HEK293 (cell line): ENCODE data around the gene IRF2BPL.

ENCODE experiments used
- CTCF ChIA-PET: fragments of 350-600 bp; formaldehyde crosslinking; extraction: SDS; loops from one replicate; lab custom pipeline; 2021; ENCODE audit warnings: antibody characterized with exemption; lab: Yijun Ruan, JAX
- POLR2A ChIA-PET: fragments of 300-600 bp; formaldehyde crosslinking; extraction: SDS; loops from one replicate; lab custom pipeline; 2020; ENCODE audit warnings: antibody characterized with exemption, inconsistent platforms; lab: Yijun Ruan, JAX
- H3K27ac ChIP-seq: fragments of 200-500 bp; sonication (Bioruptor generic); 2 replicates; pipeline ENCODE4 v1.5.1; 2014; ENCODE audit warnings: low read depth, low read length, control low read depth, inconsistent platforms; ENCODE audit errors: extremely low read depth
- H3K36me3 ChIP-seq, 2 experiments: fragments of 200-500 bp in 1 of 2; sonication (Bioruptor generic) in 1 of 2; 1 replicate in 1 of 2; 2 replicates in 1 of 2; pipeline ENCODE4 v1.5.1; 2014 to 2017; ENCODE audit warnings: inconsistent platforms in 2 of 2, low read length in 2 of 2; ENCODE audit not compliant: control insufficient read depth in 2 of 2, insufficient read depth in 1 of 2
- H3K4me1 ChIP-seq: fragments of 200-500 bp; sonication (Bioruptor generic); 2 replicates; pipeline ENCODE4 v1.5.1; 2014; ENCODE audit warnings: mild to moderate bottlenecking, low read length, inconsistent platforms; ENCODE audit not compliant: control insufficient read depth, insufficient read depth
- H3K4me3 ChIP-seq: 2 replicates; pipeline ENCODE4 v1.5.1; 2011; ENCODE audit warnings: low read depth, mild to moderate bottlenecking, control low read depth, low read length, moderate library complexity
- H3K9me3 ChIP-seq: fragments of 200-500 bp; sonication (Bioruptor generic); 2 replicates; pipeline ENCODE4 v1.5.1; 2014; ENCODE audit warnings: low read depth, low read length, inconsistent platforms; ENCODE audit not compliant: control insufficient read depth, insufficient read depth
- GLIS1 ChIP-seq: fragments of 450-650 bp; formaldehyde crosslinking; IDR thresholded peaks from 2 replicates; pipeline ENCODE4 v1.5.1; 2016; ENCODE audit warnings: missing biosample characterization, missing genetic modification characterization
- HOXC10 ChIP-seq: sonication (generic); formaldehyde crosslinking; IDR thresholded peaks from 2 replicates; pipeline ENCODE4 v1.8.1; 2023; ENCODE audit warnings: mild to moderate bottlenecking, missing genetic modification reagents
- KLF10 ChIP-seq: fragments of 450-650 bp; IDR thresholded peaks from 2 replicates; pipeline ENCODE4 v1.5.1; 2018; ENCODE audit warnings: missing biosample characterization, mild to moderate bottlenecking, missing genetic modification characterization
- RBAK ChIP-seq: fragments of 450-650 bp; formaldehyde crosslinking; IDR thresholded peaks from 2 replicates; pipeline ENCODE4 v1.5.1; 2016; ENCODE audit warnings: missing biosample characterization, missing genetic modification characterization
- YY1 ChIP-seq: fragments of 450-650 bp; formaldehyde crosslinking; IDR thresholded peaks from 2 replicates; pipeline ENCODE4 v1.5.1; 2018; ENCODE audit warnings: missing biosample characterization, missing genetic modification characterization
- YY2 ChIP-seq: fragments of 450-650 bp; formaldehyde crosslinking; IDR thresholded peaks from 2 replicates; pipeline ENCODE4 v1.5.1; 2016; ENCODE audit warnings: missing biosample characterization, missing genetic modification characterization
- ZBTB21 ChIP-seq: fragments of 450-650 bp; formaldehyde crosslinking; IDR thresholded peaks from 2 replicates; pipeline ENCODE4 v1.5.1; 2017; ENCODE audit warnings: missing biosample characterization, missing genetic modification characterization
- ZEB2 ChIP-seq: fragments of 450-650 bp; formaldehyde crosslinking; IDR thresholded peaks from 2 replicates; pipeline ENCODE4 v1.5.1; 2016; ENCODE audit warnings: missing biosample characterization, missing genetic modification characterization
- ZFP41 ChIP-seq: fragments of 450-650 bp; formaldehyde crosslinking; IDR thresholded peaks from 2 replicates; pipeline ENCODE4 v1.5.1; 2016; ENCODE audit warnings: missing biosample characterization, missing genetic modification characterization, borderline replicate concordance
- ZNF202 ChIP-seq: fragments of 450-650 bp; formaldehyde crosslinking; IDR thresholded peaks from 2 replicates; pipeline ENCODE4 v1.5.1; 2016; ENCODE audit warnings: missing biosample characterization, missing genetic modification characterization, borderline replicate concordance
- ZNF23 ChIP-seq: fragments of 450-650 bp; formaldehyde crosslinking; IDR thresholded peaks from 2 replicates; pipeline ENCODE4 v1.5.1; 2016; ENCODE audit warnings: missing biosample characterization, missing genetic modification characterization, borderline replicate concordance
- ZNF394 ChIP-seq: fragments of 450-650 bp; formaldehyde crosslinking; IDR thresholded peaks from 2 replicates; pipeline ENCODE4 v1.5.1; 2016; ENCODE audit warnings: missing biosample characterization, missing genetic modification characterization, mild to moderate bottlenecking, moderate library complexity, borderline replicate concordance
- ZNF404 ChIP-seq: fragments of 450-650 bp; formaldehyde crosslinking; IDR thresholded peaks from 2 replicates; pipeline ENCODE4 v1.5.1; 2017; ENCODE audit warnings: missing biosample characterization, missing genetic modification characterization
- ZNF530 ChIP-seq: fragments of 450-650 bp; formaldehyde crosslinking; IDR thresholded peaks from 2 replicates; pipeline ENCODE4 v1.5.1; 2016; ENCODE audit warnings: low read depth, missing biosample characterization, missing genetic modification characterization
- ZNF558 ChIP-seq: fragments of 450-650 bp; formaldehyde crosslinking; IDR thresholded peaks from 2 replicates; pipeline ENCODE4 v1.5.1; 2016; ENCODE audit warnings: missing biosample characterization, missing genetic modification characterization
- ZNF600 ChIP-seq: fragments of 450-650 bp; formaldehyde crosslinking; IDR thresholded peaks from 2 replicates; pipeline ENCODE4 v1.5.1; 2016; ENCODE audit warnings: missing biosample characterization, missing genetic modification characterization
- ZNF610 ChIP-seq: fragments of 450-650 bp; formaldehyde crosslinking; IDR thresholded peaks from 2 replicates; pipeline ENCODE4 v1.5.1; 2016; ENCODE audit warnings: missing biosample characterization, missing genetic modification characterization, borderline replicate concordance
- ZNF658 ChIP-seq: fragments of 450-650 bp; formaldehyde crosslinking; IDR thresholded peaks from 2 replicates; pipeline ENCODE4; 2016; ENCODE audit warnings: missing biosample characterization, missing genetic modification characterization
- ZNF701 ChIP-seq: fragments of 450-650 bp; formaldehyde crosslinking; IDR thresholded peaks from 2 replicates; pipeline ENCODE4 v1.5.1; 2016; ENCODE audit warnings: missing biosample characterization, missing genetic modification characterization
- ZNF785 ChIP-seq: fragments of 450-650 bp; formaldehyde crosslinking; IDR thresholded peaks from 2 replicates; pipeline ENCODE4 v1.5.1; 2016; ENCODE audit warnings: missing biosample characterization, missing genetic modification characterization
- TF ChIP-seq, protein P1 (sequence below): fragments of 450-650 bp; formaldehyde crosslinking; IDR thresholded peaks from 2 replicates; pipeline ENCODE4 v1.5.1; 2017; ENCODE audit warnings: missing biosample characterization, missing genetic modification characterization
- TF ChIP-seq, protein P2 (sequence below): fragments of 450-650 bp; formaldehyde crosslinking; IDR thresholded peaks from 2 replicates; pipeline ENCODE4 v1.5.1; 2016; ENCODE audit warnings: missing biosample characterization, missing genetic modification characterization, borderline replicate concordance
- TF ChIP-seq, protein P3 (sequence below): fragments of 450-650 bp; formaldehyde crosslinking; optimal IDR thresholded peaks from 2 replicates; pipeline ENCODE3; 2016; ENCODE audit warnings: missing biosample characterization, mild to moderate bottlenecking, missing genetic modification characterization
- TF ChIP-seq, protein P4 (sequence below): fragments of 450-650 bp; formaldehyde crosslinking; IDR thresholded peaks from 2 replicates; pipeline ENCODE4 v1.5.1; 2017; ENCODE audit warnings: missing biosample characterization, missing genetic modification characterization
- TF ChIP-seq, protein P5 (sequence below): fragments of 450-650 bp; formaldehyde crosslinking; IDR thresholded peaks from 2 replicates; pipeline ENCODE4 v1.5.1; 2016; ENCODE audit warnings: missing biosample characterization, missing genetic modification characterization
- TF ChIP-seq, protein P6 (sequence below): fragments of 450-650 bp; formaldehyde crosslinking; IDR thresholded peaks from 2 replicates; pipeline ENCODE4 v1.5.1; 2017; ENCODE audit warnings: missing biosample characterization, mild to moderate bottlenecking, missing genetic modification characterization, moderate library complexity

IRF2BPL gene

DNA sequence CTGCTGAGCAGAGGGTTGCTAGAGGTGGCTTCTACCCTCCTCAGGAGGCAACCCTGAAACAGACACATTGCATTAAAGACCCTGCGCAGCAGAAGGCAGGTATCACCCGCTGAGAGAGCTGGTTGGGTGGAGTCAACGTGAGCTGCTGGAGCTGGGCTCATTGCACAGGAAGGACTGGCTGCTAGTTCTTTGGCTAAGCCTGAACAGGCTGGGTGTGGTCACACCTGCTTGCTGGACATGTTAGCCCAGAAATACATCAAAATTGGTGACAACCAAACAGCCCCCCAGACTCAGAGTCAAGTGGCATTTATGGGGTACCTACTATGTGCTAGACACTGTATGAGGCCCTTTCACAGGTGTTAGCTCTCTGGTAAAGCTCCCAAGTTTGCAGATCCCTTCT lies 33.8 kb upstream of the IRF2BPL start (continued):
- no peak for TF ChIP-seq ZBTB21 (tag by site-specific recombination)

DNA sequence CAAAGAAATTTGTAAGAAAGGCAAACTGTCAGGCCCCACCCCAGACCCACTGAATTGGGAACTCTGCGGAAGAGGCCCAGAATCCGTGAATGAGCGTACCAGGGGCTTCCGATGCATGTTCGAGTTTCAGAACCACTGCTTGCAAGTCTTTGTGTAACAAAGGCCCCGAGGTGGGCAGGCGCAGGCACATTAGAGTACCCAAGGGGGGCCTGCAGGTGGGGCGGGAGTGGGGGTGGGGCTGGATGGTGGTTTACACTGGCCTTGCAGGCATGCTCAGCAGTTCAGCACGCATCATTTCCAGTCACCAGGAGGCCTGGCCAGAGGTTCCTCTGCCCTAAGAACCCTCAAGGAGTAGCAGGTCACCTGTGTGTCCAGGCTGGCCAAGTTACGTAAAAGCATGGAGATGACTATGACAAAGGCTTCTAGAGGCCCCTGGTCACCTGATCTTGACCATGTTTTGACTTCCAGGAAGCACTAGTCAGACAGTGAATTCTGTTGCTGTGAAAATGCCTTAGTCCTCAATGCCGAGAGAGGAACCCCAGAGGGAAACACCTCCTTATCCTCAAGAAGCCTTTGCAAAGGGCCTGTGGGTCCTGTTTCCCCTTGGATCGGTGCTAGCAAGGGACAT lies 33.2 kb upstream of the IRF2BPL start:
- H3K4me1 ChIP-seq, result no peaks in the 10 kb centered on the region
- no peak for TF ChIP-seq ZNF610
- TF ChIP-seq ZNF558 (tag by site-specific recombination), result no peak
- no peak for TF ChIP-seq ZNF701 (tag by site-specific recombination)
- TF ChIP-seq KLF10 (tag by site-specific recombination), result no peak
- no peak for TF ChIP-seq YY2 (tag by site-specific recombination)
- TF ChIP-seq ZNF600, result no peak
- TF ChIP-seq, protein P1, sequence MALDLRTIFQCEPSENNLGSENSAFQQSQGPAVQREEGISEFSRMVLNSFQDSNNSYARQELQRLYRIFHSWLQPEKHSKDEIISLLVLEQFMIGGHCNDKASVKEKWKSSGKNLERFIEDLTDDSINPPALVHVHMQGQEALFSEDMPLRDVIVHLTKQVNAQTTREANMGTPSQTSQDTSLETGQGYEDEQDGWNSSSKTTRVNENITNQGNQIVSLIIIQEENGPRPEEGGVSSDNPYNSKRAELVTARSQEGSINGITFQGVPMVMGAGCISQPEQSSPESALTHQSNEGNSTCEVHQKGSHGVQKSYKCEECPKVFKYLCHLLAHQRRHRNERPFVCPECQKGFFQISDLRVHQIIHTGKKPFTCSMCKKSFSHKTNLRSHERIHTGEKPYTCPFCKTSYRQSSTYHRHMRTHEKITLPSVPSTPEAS (tag by site-specific recombination), result no peak
- TF ChIP-seq ZNF202, result no peak
- no peak for TF ChIP-seq ZNF394 (tag by site-specific recombination)
- no peak for TF ChIP-seq ZNF658 (tag by site-specific recombination)
- TF ChIP-seq, protein P2, sequence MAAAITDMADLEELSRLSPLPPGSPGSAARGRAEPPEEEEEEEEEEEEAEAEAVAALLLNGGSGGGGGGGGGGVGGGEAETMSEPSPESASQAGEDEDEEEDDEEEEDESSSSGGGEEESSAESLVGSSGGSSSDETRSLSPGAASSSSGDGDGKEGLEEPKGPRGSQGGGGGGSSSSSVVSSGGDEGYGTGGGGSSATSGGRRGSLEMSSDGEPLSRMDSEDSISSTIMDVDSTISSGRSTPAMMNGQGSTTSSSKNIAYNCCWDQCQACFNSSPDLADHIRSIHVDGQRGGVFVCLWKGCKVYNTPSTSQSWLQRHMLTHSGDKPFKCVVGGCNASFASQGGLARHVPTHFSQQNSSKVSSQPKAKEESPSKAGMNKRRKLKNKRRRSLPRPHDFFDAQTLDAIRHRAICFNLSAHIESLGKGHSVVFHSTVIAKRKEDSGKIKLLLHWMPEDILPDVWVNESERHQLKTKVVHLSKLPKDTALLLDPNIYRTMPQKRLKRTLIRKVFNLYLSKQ (tag by site-specific recombination), result no peak
- TF ChIP-seq, protein P3, sequence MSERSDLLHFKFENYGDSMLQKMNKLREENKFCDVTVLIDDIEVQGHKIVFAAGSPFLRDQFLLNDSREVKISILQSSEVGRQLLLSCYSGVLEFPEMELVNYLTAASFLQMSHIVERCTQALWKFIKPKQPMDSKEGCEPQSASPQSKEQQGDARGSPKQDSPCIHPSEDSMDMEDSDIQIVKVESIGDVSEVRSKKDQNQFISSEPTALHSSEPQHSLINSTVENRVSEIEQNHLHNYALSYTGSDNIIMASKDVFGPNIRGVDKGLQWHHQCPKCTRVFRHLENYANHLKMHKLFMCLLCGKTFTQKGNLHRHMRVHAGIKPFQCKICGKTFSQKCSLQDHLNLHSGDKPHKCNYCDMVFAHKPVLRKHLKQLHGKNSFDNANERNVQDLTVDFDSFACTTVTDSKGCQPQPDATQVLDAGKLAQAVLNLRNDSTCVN (tag by site-specific recombination), result no peak
- H3K36me3 ChIP-seq, result no peaks in the 10 kb centered on the region
- ChIA-PET CTCF (interaction anchor here (0.8 to 16.9 kb wide), 7 partner anchors 7 to 190 kb away, joined by 3 to 461 read pairs (median 28); no protein-coding TSS in a partner anchor), POLR2A (no interaction called here)
- no peak overlapping the region for H3K4me3 ChIP-seq
- H3K9me3 ChIP-seq, result no peaks in the 10 kb centered on the region
- no peak overlapping the region for H3K27ac ChIP-seq

DNA sequence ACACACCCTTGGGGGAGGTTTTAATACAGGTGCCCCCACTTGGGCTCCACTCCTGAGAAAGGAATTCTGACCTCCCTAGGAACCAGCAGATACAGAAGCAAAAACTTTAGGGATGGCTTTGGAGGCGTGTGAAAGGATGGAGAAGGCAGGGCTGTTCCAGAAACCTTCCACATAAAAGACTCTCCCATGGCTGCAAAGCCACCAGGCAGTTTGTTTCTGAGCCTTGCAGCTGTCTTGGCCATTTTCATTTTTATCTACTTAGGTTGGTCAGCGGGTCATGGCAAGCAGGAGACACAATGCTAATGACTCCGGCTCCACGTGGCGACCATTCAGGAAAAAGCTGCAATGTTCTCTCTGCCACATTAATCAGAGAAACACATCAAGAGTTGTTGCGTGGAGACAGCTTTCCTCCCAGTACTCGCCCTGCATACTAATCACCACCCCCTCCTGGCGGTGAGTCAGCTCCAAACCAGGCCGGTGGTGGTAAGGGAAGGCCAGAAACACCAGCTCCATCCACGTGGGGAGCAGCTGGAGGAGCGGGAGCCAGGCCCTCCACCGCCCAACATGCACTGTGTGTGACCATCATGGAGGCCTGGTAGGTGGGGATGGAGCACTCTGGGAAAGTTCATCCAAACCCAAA lies 30.9 kb upstream of the IRF2BPL start:
- H3K9me3 ChIP-seq, result no peaks in the 10 kb centered on the region
- H3K27ac ChIP-seq, result no peak overlapping the region
- CTCF ChIA-PET, result interaction anchor here (0.6 to 3.6 kb wide), 9 partner anchors 9 to 186 kb away, joined by 3 to 29 read pairs (median 10); no protein-coding TSS in a partner anchor
- H3K4me3 ChIP-seq, result no peak overlapping the region
- POLR2A ChIA-PET, result interaction anchor here (0.5 to 1.2 kb wide), 2 partner anchors 16 to 30 kb away, joined by 3 read pairs; no protein-coding TSS in a partner anchor
- H3K4me1 ChIP-seq, result no peaks in the 10 kb centered on the region
- no peaks in the 10 kb centered on the region for H3K36me3 ChIP-seq
- TF ChIP-seq ZNF785 (tag by site-specific recombination), result no peak
- TF ChIP-seq GLIS1 (tag by site-specific recombination), result peak; percentile 36; the same call in 1 of the 2 replicates
- TF ChIP-seq, protein P4, sequence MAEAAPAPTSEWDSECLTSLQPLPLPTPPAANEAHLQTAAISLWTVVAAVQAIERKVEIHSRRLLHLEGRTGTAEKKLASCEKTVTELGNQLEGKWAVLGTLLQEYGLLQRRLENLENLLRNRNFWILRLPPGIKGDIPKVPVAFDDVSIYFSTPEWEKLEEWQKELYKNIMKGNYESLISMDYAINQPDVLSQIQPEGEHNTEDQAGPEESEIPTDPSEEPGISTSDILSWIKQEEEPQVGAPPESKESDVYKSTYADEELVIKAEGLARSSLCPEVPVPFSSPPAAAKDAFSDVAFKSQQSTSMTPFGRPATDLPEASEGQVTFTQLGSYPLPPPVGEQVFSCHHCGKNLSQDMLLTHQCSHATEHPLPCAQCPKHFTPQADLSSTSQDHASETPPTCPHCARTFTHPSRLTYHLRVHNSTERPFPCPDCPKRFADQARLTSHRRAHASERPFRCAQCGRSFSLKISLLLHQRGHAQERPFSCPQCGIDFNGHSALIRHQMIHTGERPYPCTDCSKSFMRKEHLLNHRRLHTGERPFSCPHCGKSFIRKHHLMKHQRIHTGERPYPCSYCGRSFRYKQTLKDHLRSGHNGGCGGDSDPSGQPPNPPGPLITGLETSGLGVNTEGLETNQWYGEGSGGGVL, result no peak
- TF ChIP-seq ZFP41 (tag by site-specific recombination), result no peak
- TF ChIP-seq ZNF404 (tag by site-specific recombination), result no peak
- TF ChIP-seq, protein P5, sequence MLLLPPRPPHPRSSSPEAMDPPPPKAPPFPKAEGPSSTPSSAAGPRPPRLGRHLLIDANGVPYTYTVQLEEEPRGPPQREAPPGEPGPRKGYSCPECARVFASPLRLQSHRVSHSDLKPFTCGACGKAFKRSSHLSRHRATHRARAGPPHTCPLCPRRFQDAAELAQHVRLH (tag by site-specific recombination), result no peak
- no peak for TF ChIP-seq ZNF23 (tag by site-specific recombination)
- TF ChIP-seq, protein P6, sequence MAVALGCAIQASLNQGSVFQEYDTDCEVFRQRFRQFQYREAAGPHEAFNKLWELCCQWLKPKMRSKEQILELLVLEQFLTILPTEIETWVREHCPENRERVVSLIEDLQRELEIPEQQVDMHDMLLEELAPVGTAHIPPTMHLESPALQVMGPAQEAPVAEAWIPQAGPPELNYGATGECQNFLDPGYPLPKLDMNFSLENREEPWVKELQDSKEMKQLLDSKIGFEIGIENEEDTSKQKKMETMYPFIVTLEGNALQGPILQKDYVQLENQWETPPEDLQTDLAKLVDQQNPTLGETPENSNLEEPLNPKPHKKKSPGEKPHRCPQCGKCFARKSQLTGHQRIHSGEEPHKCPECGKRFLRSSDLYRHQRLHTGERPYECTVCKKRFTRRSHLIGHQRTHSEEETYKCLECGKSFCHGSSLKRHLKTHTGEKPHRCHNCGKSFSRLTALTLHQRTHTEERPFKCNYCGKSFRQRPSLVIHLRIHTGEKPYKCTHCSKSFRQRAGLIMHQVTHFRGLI (tag by site-specific recombination), result no peak
- TF ChIP-seq ZNF600, result 0 out of 2 replicates have a peak, but pooled peaks have one; percentile 19
- no peak for TF ChIP-seq HOXC10 (CRISPR knock-in tag)
- no peak for TF ChIP-seq RBAK (tag by site-specific recombination)
- TF ChIP-seq ZNF530, result no peak
- TF ChIP-seq YY1, result no peak
- no peak for TF ChIP-seq ZEB2 (tag by site-specific recombination)
